PC-3 (cell line): Measurements from ENCODE around the gene AJM1. TPM values are rescaled to one million over a fixed set of nuclear protein-coding genes. Genes with fewer than 3 reads are reported as not detected.

ENCODE experiments used
- ATAC-seq: fragments of 200-7000 bp; cut with Tn5 transposase; 2 replicates; pipeline ENCODE4 v1.9.1; 2020; ENCODE audit warnings: mild to moderate bottlenecking, moderate library complexity
- BruUV-seq: library from RNA; stranded (reverse); fragments of 400-500 nt; replicated peaks from 2 replicates; lab custom pipeline; 2021; lab: Mats Ljungman, UMichigan
- CTCF ChIA-PET: fragments of 300-600 bp; sonication (Branson Sonifier 250); formaldehyde crosslinking; loops from one replicate; lab custom pipeline; 2022; ENCODE audit warnings: antibody characterized with exemption; lab: Charles Lee
- POLR2A ChIA-PET: fragments of 300-600 bp; sonication (Branson Sonifier 250); formaldehyde crosslinking; loops from one replicate; lab custom pipeline; 2022; ENCODE audit warnings: antibody characterized with exemption; ENCODE audit not compliant: unreplicated experiment; lab: Charles Lee
- DNase-seq: peaks from one replicate; pipeline ENCODE4 v3.0.0-alpha.2; 2015
- H2AFZ ChIP-seq: fragments of 300-600 bp; sonication (generic); 2 replicates; pipeline ENCODE4 v1.6.0; 2016; ENCODE audit warnings: antibody characterized with exemption, low read length
- H3F3A ChIP-seq: fragments of 300-600 bp; sonication (generic); one replicate; pipeline ENCODE4 v1.6.0; 2017; ENCODE audit warnings: antibody characterized with exemption, low read length, control low read depth, mild to moderate bottlenecking; ENCODE audit not compliant: unreplicated experiment
- H3K27ac ChIP-seq: fragments of 300-600 bp; sonication (generic); 2 replicates; pipeline ENCODE4 v1.5.1; 2016; ENCODE audit warnings: mild to moderate bottlenecking, low read length
- H3K27me3 ChIP-seq: fragments of 300-600 bp; sonication (generic); 2 replicates; pipeline ENCODE4 v1.6.1; 2016; ENCODE audit warnings: low read length, mixed read lengths
- H3K36me3 ChIP-seq: fragments of 300-600 bp; sonication (generic); 2 replicates; pipeline ENCODE4 v1.6.1; 2016; ENCODE audit warnings: low read depth, mixed run types, low read length, mixed read lengths
- H3K4me1 ChIP-seq: fragments of 300-600 bp; sonication (generic); 2 replicates; pipeline ENCODE4 v1.5.1; 2016; ENCODE audit warnings: low read length; ENCODE audit not compliant: insufficient read depth
- H3K4me2 ChIP-seq: fragments of 300-600 bp; sonication (generic); 2 replicates; pipeline ENCODE4 v1.6.0; 2016; ENCODE audit warnings: low read length
- H3K4me3 ChIP-seq: fragments of 300-600 bp; sonication (generic); 2 replicates; pipeline ENCODE4 v1.5.1; 2016; ENCODE audit warnings: mild to moderate bottlenecking, low read length, mixed read lengths
- H3K79me2 ChIP-seq: fragments of 300-600 bp; sonication (generic); 2 replicates; pipeline ENCODE4 v1.6.1; 2017; ENCODE audit warnings: low read length, mixed read lengths
- H3K9ac ChIP-seq: fragments of 300-600 bp; sonication (generic); 2 replicates; pipeline ENCODE4 v1.6.0; 2016; ENCODE audit warnings: mild to moderate bottlenecking, low read length
- H3K9me2 ChIP-seq: fragments of 300-600 bp; sonication (generic); replicated peaks from 2 replicates; pipeline ENCODE4 v1.6.1; 2016; ENCODE audit warnings: mixed run types, low read length, mixed read lengths
- H3K9me3 ChIP-seq: fragments of 300-600 bp; sonication (generic); 2 replicates; pipeline ENCODE4 v1.6.1; 2016; ENCODE audit warnings: low read length, mixed read lengths
- H4K20me1 ChIP-seq: fragments of 300-600 bp; sonication (generic); 2 replicates; pipeline ENCODE4 v1.6.1; 2016; ENCODE audit warnings: low read length, mixed read lengths
- CTCF ChIP-seq: fragments of 300-600 bp; sonication (generic); conservative IDR thresholded peaks from 2 replicates; pipeline ENCODE4 v1.5.1; 2017; ENCODE audit warnings: antibody characterized with exemption, low read depth, mild to moderate bottlenecking, low read length
- EZH2 ChIP-seq: fragments of 300-600 bp; sonication (generic); IDR thresholded peaks from one replicate; pipeline ENCODE4 v1.6.1; 2017; ENCODE audit warnings: antibody characterized with exemption, mild to moderate bottlenecking, low read length; ENCODE audit not compliant: unreplicated experiment
- EZH2phosphoT487 ChIP-seq: fragments of 300-600 bp; sonication (generic); IDR thresholded peaks from 2 replicates; pipeline ENCODE4 v1.6.1; 2018; ENCODE audit warnings: mild to moderate bottlenecking, antibody characterized with exemption, low read length, borderline replicate concordance
- intact Hi-C: fragments of 100-400 bp; cut with micrococcal nuclease; formaldehyde crosslinking; loops from 2 replicates; pipeline ENCODE4 v1.9.0; 2023
- total RNA-seq: library from RNA; depleted of rRNA; stranded (reverse); fragments of >200 nt; gene quantifications from 2 replicates; pipeline ENCODE4 v1.2.3, GENCODE V29; 2014

AJM1 gene
- total RNA-seq, 1 experiment from 2014 or later, result 1.4 TPM

GRCh38 chr9:136848393-136849037 lies 6.2 kb downstream of the AJM1 start:
- POLR2A ChIA-PET, result interaction anchor here (0.6 kb wide), 1 partner anchor 48 kb away, joined by 3 read pairs; no protein-coding TSS in a partner anchor
- Histone ChIP-seq H3K27ac (peak overlapping the region; percentile 79), H4K20me1 (no peaks in the 10 kb centered on the region), H3K79me2 (no peaks in the 10 kb centered on the region), H3K9me2 (no peaks in the 10 kb centered on the region), H3K4me2 (peak overlapping the region; percentile 92), H3K9ac (peak overlapping the region; percentile 77), H3K4me3 (peak overlapping the region; percentile 87), H3K9me3 (no peaks in the 10 kb centered on the region), H3K36me3 (no peaks in the 10 kb centered on the region), H2AFZ (peak overlapping the region; percentile 67), H3F3A (no peaks in the 10 kb centered on the region), H3K27me3 (no peaks in the 10 kb centered on the region), H3K4me1 (peaks cover 8% of the 10 kb centered on the region)
- peak; percentile 31 for DNase-seq
- ATAC-seq, result peak; percentile 2
- TSS peak; percentile 59 for BruUV-seq
- TF ChIP-seq EZH2phosphoT487 (no peak), EZH2 (no peak), CTCF (no peak)
- CTCF ChIA-PET, result no interaction called here
- intact Hi-C loops, result loop anchor here (10.0 kb wide), 1 partner anchor 146 kb away; the partner anchor contains the start of genes CLIC3 and PAXX

GRCh38 chr9:136849038-136849959 lies 7.0 kb downstream of the AJM1 start, which contains the start of gene PHPT1:
TSS of gene PHPT1 (plus strand) at chr9:136849409. CDS start at chr9:136849431, 22 bp downstream.
- BruUV-seq, result no TSS peak

More at GRCh38 chr9:136849038-136849959, 7.0 kb downstream of the AJM1 start, which contains the start of gene PHPT1:
- Histone ChIP-seq H3K9ac (peak within 1 kb of the TSS; percentile 77), H3K4me1 (peaks cover 8% of the 10 kb centered on the region), H3K79me2 (no peaks in the 10 kb centered on the region), H4K20me1 (no peaks in the 10 kb centered on the region), H3K9me2 (no peaks in the 10 kb centered on the region), H3K4me3 (peak within 1 kb of the TSS; percentile 87), H3K4me2 (peak within 1 kb of the TSS; percentile 96), H3K27me3 (no peaks in the 10 kb centered on the region), H3F3A (no peaks in the 10 kb centered on the region), H3K9me3 (no peaks in the 10 kb centered on the region), H2AFZ (peak within 1 kb of the TSS; percentile 71), H3K27ac (peak within 1 kb of the TSS; percentile 79), H3K36me3 (no peaks in the 10 kb centered on the region)
- POLR2A ChIA-PET, result no interaction called here
- TF ChIP-seq CTCF (no peak), EZH2 (no peak), EZH2phosphoT487 (no peak)
- intact Hi-C loops, result loop anchor here (10.0 kb wide), 1 partner anchor 146 kb away; the partner anchor contains the start of genes CLIC3 and PAXX
- peak; percentile 97 for DNase-seq
- CTCF ChIA-PET, result no interaction called here
- ATAC-seq, result peak; percentile 66
